GDM1 (cell line): ENCODE results near the gene MGME1.

Experiments
- DNase-seq: peaks from one replicate; lab custom pipeline; 2025; lab: John Stamatoyannopoulos, UW

The MGME1 gene

DNA sequence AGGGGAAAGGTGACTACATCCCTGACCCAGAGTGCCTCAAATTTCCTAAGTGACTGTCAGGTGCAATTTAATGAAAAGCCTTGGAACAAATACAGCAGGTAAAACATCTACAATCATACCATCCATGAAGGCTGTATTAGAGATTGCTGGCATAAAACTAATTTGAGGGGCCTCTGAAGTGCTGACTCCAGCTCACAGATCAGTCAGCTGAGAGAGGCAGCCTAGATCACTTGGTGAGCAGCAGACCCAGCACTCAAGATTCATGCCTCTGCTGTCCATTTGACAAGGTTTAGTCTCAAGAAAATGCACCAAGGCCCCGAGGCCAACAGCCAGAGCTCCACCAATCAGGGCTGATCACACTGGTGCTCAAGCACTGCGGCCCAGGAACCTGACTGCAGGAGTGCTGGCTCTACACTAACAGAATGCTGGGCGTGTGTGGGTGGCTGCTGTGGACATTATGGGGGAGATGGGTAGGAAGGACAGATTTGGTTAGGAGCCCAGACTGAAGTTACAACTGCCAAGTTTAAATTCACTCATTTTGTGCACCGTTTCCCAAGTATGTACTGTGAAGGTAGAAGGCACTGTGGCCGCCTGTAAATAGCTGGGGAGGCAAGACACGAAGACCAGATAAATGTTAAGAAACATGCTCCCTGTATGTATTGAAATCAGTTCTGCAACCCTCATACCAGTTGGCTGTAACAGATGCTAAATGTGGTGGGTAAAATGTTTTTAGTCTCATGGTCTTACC, 28.4 kb upstream of the MGME1 start:
- DNase-seq = no peak

DNA sequence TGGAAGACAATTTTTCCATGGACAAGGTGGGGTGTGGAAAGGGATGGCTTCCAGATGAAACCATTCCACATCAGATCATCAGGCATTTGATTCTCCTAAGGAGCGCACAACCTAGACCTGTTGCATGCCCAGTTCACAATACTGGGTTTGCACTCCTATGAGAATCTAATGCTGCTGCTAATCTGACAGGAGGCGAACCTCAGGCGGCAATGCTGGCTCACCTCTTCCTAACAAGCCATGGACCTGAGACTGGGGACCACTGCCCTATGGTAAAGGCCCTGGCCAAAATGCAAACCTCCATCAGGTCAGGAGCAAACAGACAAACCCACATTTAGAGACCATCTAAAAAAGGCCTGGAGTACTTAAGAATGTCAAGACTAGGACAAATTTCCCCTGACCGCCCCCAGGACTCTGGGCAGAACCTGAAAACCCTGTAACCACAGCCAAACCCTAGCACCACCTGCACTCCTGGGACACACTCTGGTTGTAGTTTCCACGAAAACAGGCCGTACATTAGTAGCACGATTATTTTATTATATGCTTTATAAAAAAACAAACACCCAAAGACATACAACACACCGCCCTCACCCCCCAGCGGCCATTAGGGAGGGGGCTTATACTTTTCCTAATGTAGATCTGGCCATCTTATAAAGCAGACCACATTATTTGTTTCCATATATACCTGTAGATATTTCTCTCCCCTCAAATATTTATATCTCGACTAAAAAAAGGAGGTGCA, 27.6 kb upstream of the MGME1 start:
- DNase-seq = no peak

DNA sequence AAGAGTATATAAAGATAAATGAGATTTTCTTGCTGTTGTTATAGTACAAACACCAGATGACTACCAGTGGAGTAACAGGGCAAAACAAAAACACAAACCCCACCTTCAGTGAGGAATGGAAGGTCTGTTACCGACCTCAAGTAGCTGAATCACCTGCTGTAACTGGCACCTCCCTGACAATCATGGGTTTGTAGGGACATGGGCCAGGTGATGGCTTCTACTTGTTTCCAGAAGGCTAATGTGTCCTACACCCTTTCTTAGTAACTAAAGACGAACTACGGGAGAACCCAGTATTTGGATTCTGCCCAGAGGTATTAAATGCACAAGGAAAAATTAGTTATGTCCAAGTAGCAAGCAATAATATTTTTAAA, 27.0 kb upstream of the MGME1 start:
- no peak for DNase-seq

DNA sequence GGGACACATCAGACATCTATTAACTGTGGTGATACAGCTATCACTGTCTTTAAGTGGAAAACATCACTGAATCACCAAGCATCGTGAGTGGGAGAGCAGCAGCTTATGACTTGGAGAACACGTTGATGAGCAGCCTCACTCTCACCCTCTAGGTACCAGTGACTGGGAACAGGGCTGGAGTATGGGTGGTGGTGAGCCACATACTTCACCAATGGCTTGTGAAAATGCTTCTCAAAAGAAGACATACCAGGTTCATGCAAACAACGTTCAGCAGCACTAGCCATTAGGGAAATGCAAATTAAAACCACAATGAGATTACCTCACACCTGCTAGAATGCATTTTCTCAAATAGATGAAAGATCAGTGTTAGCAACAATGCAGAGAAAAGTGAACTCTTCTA, 25.5 kb upstream of the MGME1 start:
- DNase-seq = no peak

DNA sequence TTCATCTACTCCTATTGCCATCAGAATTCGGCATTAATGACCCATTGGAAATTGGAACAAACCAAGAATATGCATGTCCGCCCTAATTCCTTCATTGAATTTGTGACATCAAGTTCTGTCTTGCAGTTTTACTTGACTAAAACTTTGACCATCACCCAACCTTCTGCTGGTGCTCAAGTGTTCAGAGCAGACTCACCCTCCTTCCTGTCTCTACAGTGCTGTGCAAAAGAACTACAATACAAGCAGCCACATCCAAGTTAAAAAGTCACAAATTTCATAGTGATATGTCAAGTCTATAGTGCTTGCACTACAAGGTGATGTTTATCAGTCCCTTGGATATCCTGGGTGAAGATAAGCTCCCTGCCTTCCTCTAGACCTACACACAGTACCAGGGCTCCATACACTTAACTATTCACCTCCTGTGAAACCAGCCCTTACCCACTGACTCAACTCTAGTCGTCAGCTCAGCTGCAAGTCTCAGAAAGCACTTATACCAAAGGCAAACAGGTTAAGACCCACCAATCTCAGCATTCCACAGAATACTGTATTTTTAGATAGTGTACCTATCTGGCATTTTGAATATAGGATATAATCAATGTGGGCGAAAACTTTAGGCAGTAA, 23.9 kb upstream of the MGME1 start:
- DNase-seq = no peak

DNA sequence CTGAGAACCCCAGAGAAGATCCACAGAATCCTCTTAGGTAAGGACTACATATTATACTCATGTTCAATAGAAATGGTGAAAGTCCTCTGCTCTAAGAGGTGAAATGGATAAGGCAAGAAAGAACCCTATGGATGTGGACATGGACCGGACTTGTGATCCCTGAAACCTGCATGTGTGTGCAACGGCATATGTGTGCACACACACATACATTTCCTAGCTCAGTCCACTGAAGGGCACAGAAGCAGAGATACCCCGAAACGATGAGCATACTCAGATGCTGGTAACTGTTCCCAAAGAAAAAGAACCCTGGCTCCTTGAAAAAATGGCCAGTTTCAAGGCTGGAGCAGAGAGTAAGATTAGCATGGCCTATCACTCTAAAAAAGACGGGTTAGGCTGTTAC, 22.8 kb upstream of the MGME1 start:
- no peak for DNase-seq

DNA sequence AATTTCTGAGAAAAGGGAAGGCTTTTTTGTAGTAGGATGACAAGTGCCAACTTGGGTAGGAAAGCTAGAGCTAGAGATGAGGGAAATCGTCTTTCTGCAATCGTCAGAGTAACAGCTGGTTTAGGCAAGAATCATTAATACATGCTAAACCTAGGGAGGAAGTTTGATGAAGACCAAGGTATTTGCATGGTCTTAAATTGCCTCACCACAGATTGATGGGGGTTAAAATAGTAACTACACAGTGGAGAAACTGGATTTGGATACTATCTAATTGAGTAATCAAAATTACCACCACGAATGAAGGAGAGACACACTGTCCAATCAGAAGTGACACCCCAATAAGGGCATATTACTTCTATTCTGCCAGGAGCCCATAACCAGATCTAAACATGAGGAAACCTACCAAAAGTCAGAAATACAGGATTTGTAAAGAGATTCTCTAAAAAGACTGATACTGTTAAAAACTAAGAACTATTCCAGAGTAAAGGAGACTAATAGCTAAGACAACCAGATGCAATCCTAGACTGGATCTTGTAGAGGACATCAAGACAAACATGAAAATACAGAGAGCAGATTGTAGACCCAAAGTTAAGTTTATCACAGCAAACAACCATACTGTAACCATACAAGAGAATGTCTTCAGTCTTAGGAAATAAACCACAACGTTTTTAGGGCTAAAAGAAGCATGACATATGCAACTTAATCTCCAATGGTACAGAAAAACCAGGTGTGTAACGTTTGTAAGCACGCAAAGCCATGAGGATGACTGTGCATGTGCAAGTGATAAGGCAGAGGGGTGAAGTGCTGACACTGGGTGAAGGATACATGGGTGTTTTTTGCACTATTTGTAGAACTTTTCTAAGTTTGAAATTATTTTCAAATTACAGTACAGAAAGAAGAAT, 22.0 kb upstream of the MGME1 start:
- no peak for DNase-seq

DNA sequence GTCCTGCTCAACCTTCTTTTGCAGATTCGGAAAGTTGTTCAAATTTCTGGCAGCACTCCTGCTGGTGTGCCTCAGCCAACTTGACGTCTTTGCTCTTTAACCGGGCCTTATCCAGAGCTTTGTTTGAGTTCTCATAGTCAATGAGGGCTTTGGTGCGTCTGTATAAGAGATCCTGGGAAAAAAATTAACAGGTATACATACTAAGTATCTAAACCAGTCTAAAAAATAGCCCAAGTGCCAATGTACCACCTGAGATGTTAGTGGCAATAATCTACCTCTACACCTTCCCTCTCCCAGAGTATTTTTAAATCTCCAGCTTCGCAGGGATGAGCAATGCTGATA, 21.4 kb upstream of the MGME1 start:
- no peak for DNase-seq

DNA sequence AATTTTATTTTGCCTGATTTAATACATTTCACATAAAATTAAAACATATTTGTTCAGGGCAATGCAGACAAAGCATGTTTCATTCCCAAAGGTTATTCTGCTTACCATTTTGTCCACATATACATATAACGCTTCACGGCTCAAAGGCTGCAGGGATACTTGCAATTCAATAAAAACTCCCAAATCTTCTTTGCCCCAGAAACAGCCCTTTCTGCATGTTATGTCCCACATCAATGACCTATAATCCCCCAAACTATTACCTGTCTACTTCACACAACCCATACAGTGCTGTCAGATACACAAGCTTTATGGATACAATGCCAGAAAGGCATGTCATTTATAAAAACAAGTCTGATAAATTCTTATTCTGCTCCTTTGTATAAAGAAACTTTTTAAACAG, 20.4 kb upstream of the MGME1 start:
- no peak for DNase-seq

DNA sequence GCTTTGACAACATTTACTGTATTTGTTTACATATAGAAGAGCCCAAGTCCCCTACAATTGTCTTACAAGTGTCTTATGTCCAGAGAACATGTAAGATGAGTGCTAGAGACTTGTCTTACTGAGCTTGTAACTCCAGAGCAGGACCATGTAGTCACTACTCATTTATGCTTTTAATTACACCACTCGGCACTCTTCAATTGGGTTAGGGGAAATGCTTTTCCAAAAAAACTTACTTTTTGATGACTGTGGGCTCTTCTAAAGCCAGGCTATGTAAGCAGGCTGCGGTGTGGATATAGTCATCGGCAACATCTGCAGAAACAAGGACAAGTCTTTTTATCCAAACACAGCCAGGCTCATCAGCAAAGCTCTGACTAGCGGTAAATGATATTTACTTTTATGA, 18.9 kb upstream of the MGME1 start:
- no peak for DNase-seq

DNA sequence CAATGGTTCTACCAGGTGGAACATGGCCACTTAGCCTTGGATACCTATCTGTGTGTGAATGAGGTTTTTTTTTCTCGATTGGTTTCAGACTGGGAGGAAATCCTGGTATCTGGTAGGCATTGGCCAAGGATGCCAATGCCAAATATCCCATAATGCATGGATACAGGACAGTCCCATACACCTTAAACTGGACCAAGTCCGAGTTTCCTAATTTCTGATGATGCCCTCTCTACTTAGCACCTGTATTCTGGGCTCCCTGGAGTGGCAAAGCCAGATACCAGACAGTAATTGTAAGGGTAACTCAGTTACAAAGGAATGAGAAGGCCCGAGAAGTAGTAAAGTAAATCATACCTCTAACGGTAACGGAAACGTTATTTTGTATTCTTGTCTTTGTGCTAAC, 18.1 kb upstream of the MGME1 start:
- DNase-seq = no peak

DNA sequence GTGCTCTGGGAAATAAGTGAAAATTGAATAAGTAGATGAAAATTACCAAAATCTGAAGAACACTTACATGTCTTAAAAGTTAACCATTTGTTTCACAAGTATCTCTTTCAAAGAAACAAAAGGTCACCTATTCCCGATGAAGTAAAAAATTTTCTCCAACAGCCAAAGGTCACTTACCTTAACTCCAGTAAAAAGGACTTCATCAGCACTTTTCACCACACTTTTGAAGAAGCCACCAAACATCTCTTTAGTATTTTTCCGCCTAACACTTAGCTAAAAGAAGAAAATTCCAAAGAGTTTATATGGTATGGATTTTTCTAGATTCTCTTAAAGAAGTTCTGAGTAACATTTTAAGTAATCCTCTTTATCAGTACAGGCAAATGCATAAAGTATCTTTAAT, 17.5 kb upstream of the MGME1 start:
- DNase-seq = no peak

DNA sequence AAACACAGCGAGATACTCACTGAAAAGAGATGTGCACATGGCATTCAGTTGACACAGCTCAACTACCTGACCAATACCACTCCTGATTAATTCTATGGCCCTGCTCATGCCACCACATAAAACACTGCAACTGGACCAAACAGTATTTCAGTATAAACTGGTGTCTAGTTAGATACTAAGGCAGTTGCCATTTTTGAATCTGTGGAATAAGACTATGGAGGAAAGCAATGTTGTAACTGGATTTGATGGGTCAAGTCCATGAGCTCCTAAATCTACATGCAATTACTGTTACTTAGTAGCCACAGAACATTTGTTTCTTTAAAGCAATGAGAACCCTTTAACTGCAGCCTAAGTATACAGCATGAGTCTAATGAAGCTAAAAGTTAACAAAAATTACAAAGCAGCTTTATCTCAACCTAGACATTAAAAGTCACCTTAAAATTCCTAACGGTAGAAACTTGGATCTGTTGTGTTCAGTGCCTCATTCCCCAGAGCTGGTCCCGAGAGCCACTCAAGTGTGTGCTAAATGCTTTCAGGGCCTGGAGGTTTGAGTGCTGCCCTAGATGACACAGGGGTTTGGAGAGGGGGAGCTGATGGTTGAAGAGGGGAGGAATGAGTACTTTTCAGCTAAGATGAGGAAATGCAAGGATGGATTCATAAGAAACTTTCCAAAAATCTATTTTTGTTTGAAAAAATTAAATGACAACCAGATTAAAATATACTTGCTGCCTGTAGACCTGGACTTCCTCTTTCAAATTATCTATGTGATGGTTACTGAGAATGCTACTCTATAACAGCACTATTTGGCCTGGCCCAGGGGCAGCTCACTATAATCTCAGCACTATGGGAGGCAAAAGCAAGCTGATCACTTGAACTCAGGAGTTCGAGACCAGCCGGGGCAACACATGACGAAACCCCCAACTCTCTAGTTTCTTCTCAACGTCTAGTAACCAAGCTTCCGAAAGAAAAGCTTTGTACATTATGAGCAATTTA, 15.8 kb upstream of the MGME1 start:
- DNase-seq = no peak

DNA sequence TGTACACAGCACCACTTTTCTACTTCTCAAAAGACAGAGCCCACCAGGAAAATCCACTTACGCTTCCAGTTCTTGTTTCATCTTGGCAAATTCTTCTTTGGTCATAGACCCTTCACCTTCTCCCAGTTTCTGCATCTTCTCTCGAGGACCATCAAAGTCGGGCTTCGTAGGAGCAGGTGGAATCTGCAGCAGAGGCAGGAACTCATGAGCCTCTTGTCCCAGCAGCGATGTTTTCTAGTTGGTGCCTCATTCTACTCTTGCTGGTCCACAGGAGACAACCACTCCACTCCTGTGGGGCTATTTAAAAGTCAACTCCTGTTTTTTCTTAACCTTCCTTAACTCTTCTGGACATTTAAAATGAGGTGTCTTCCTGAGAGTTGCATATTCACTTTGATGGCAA, 14.9 kb upstream of the MGME1 start:
- no peak for DNase-seq

DNA sequence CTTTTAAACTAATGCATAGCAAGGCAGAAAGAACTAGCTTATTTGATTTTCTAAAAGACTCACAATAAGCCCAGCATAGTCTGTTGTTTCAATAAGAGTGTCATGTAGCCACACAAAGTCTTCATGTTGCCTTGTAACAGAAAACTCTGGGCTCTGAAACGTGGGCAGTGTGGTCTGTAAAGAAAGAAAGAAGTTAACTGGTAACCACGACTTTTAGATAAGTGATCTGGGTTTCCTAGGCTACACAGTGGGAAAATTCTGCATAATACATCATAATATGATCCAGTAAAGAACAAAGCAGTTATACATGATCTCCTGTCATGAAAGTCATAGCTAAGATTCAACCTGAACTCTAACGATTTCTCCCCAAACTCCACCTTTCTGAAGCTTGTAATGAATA, 13.5 kb upstream of the MGME1 start:
- DNase-seq = no peak

DNA sequence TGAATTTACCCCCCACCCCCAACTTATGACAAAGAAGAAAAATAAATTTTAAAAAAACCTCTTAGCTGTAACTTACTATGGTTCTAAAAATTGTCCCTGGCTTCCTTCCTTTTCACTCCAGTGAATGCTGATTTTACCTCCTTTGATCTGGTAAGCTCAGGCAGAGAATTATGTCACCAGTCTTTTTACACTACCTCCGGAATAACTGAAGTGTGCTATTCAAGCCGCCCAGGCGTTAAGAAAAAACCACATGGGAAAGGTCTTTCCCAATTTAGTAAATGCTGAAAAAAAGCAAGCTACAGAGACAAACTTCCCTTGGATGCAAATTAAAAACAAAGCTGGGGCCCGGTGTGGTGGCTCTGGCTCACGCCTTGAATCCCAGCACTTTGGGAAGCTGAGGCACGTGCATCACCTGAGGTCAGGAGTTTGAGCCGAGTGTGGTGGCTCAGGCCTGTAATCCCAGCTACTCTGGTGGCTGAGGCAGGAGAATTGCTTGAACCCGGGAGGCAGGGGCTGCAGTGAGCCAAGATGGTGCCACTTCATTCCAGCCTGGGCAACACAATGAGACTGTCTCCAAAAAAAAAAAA, 12.6 kb upstream of the MGME1 start:
- no peak for DNase-seq

DNA sequence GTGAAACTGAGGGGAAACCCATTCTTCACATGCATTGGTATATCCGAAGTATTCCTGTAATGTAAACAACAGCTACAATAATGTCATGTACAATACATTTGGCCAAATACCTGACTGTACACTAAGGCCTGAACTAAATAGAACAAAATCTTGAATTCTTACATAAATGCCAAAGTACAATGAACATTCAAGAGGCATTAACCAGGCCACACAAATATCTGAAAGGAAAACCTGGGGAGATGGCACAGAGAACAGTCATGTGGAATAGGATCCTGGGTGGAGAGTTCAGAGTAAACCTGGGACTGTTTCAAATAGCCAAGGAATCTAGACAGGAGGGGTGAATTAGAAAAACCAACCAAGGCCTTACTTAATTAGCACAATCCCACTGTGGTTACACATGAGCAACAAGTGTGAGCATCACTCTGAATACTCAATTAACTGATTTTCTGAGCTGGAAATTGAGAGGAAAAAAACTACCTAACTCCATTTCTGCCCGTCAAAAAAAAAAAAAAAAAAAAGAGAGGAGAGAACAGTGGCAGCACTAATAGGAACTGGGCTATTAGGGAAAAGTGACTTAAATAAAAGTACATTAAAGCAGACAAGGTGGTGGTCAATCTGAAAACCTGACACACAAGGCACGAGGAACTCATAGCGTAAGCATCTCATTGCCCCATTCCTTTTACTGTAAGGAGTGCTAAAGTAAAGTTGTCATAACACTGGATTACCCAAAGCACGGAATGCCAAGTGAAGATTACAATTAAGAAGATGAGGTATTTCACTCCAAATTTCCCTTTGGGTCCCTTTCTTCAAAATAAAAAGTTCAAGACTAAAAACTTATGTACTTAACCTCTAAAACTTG, 11.1 kb upstream of the MGME1 start:
- no peak for DNase-seq

DNA sequence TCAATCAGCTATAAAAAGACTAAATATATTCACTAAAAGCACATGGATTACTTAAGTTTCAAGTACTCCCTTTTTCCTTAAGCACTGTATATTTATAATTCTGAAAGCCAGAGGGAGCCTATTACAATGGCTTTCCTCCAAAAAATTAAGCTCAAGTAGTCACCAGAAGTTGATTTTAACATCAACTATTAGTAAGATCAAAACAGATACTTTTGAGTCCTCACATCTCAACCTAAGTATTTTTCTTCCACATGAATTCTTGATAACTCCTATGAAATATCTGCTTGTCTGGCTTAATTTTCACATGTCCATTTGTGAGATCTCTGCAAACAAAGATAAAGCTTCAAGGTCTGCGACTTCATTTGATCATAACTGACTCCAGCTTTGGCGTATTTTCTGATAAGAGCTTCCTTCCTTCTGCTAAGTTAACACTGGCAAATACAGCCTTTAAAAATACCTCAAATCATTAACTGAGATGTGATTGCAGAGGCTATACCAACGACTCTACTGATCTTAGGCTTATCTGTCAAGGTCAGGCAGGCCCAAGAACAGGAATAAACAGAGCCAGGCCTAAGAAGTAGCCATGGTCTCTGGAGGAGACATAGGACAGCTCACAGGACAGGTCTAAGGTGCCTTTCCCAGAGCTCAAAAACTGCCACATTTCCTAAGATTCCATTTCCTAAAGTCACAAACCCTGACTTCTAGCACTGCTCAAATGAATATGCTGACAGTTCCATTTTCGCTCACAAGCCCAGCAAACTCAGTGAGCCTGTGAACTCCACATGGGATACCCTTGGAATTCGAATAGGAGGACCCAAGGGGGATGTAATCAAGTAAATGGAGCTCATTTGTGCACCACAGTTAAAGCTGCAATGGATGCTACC, 10.2 kb upstream of the MGME1 start:
- DNase-seq = no peak

DNA sequence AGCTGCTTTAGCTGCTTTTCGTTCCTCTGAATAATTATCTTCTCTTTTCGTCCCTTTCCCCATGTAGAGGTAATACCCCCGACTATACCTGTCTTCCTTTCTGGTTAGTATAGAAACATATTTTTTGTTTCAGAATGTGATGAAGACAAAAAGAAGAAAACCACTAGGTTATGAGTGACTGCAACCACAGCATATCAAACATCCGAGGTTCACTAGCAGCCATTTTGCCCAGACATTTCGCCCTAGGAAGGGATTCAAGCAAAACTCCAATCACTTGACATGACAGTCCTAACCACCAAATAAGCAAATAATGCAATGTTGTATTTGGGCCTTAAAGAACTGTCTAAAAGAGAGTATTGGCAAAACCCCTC, 9.6 kb upstream of the MGME1 start:
- no peak for DNase-seq
